HG03159 (cell line): Measurements from ENCODE around the gene REEP5.
"Not testable (repeated sequence)": the region's sequence is repeated elsewhere in the genome, so short reads cannot be mapped to it uniquely, and the experiment has no call there.

Source experiments
- ATAC-seq: cut with Tn5 transposase; IDR thresholded peaks from one replicate; pipeline ENCODE4 v1.9.1; 2021; ENCODE audit warnings: mild to moderate bottlenecking, moderate library complexity; ENCODE audit not compliant: unreplicated experiment

REEP5 gene

GRCh38 chr5:112933651-112934365, 11.8 kb upstream of the REEP5 start:
- ATAC-seq: no peak

GRCh38 chr5:112933105-112933504, 11.1 kb upstream of the REEP5 start:
- no peak for ATAC-seq

GRCh38 chr5:112931473-112931872, 9.4 kb upstream of the REEP5 start:
- ATAC-seq: no peak

DNA sequence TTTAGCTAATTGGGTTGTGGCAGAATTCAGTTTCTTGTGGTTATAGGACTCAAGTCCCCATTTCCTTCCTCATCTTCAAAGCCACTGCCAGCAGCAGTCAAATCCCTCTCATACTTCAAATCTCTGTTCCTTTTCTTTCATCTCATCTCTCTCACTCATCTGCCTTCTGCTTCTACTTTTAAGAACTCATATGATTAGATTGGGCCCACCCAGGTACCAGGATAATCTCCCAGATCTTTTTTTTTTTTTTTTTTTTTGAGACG, 8.0 kb upstream of the REEP5 start:
- ATAC-seq: peak; percentile 46

DNA sequence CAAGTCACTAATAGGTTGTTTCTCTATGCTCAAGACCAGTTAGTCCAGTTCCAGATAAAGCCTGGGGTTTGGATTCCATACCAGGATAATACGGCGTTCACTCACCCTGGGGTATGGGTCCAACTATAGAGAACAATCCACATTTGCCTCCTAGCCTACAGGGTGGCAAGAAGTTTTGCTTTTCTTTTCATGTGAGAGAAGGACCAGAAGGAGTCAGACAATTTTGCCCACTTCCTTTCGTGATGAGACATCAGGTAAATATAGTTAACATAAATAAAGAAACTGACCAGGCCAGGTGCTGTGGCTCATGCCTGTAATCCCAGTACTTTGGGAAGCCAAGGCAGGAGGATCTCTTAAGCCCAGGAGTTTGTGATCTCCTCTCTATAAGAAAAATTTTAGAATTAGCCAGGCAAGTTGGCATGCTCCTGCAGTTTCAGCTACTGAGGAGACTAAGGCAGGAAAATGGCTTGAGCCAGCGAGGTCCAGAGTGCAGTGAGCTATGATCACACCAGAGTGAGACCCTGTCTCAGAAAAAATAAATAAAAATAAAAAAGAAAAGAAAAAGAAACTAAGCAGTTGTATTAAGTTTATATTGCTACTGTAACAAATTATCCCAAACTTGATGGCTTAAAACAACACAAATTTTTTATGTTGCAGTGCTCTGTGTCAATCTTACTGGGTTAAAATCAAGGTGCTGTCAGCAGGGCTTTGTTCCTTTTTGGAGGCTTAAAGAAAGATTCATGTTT, 7.5 kb upstream of the REEP5 start:
- ATAC-seq: peak; percentile 71

DNA sequence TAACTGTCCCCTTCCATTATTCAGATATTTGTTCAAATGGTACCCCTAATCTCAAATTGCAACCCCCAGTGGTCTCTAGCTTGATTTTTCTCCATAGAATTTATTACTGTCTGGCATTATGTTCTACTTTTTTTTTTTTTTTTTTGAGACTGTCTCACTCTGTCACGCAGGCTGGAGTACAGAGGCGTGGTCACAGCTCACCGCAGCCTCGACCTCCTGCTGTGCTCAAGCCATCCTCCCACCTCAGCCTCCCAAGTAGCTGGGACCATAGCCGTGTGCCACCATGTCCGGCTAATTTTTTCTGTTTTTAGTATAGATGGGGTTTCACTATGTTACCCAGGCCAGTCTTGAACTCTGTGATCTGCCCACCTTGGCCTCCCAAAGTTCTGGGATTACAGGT, 2.0 kb upstream of the REEP5 start:
- ATAC-seq: no peak

DNA sequence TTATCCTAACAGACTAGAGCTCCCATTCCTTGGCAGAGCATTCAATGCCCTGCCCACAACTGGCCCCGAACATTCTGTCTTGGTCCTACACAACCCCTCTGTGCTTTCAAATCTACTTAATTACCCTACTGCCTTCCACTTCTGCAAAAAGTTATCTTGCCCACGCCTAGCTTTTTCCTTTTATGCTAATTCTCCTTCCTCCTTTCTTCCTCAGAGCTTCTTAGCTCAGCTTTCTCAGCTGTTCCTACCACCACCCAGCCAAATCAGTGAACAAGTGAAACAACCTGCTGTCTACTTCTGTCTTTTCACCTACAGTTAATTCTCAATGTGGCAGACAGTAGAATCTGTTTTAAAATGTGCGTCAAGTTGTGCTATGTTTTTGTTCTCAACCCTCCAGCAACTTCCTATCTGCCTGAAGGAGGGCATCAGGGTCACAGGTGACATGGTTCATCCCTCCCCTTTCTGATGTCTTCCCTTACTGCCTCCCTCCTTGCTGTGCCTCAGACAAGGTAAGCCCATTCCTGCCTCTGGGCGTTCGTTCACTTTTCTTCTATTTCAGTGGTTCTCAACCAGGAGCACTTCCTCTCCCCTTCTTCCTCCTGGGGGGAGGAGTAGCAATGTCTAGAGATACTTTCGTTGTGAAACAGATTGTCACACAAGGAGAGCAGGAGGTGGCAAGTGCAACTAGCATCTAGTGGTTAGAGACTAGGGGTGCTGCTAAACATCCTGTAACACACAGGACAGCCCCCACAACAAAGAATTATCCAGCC, 1.3 kb upstream of the REEP5 start:
- ATAC-seq: peak; percentile 43

- ATAC-seq: peak; percentile 35
These were observed 798 bp downstream of the REEP5 start for GRCh38 chr5:112921026-112921832.

DNA sequence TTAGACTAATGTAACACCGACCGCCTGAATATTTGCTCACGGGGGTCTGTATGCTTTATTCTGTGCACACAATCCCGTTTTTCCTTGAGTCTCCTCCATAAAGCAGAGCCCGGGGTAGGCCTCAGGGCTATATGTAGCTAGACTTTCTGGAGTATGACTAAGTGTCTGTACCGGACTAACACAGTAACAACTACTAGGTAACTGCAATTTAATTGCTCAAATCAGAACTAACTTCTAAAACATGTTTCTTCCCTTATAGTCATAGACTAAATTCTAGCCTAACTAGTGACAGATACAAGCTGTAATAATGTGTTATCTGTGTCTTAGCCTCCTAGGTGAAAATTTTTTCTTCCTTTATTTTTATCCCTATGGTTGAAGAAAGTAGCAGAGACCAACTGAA, 2.1 kb downstream of the REEP5 start:
- no peak for ATAC-seq

- no peak for ATAC-seq
These were observed 3.3 kb downstream of the REEP5 start for GRCh38 chr5:112918679-112919078.

GRCh38 chr5:112918136-112918535, 3.9 kb downstream of the REEP5 start:
- ATAC-seq: no peak

GRCh38 chr5:112917453-112917995, 4.5 kb downstream of the REEP5 start:
- no peak for ATAC-seq

GRCh38 chr5:112915831-112916230, 6.2 kb downstream of the REEP5 start:
- peak; percentile 50 for ATAC-seq

DNA sequence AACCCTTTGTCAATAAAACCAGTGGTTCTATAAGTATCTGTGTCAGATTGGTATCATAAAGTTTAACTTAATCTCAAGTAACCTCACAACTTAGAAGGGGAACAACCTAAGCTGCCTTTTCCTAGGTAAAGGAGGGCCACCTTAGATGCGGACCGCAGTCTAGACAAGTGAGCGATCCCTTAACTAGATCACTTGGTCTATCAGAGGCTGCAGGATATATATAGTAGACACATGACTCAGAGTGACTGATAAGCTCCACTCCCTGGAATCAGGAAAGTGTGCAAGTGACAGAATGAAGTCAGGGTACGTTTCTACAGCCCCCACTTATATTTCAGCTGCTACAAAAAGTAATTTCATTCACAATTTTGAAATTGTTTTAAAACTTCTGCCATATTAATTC, 7.4 kb downstream of the REEP5 start:
- ATAC-seq: no peak

DNA sequence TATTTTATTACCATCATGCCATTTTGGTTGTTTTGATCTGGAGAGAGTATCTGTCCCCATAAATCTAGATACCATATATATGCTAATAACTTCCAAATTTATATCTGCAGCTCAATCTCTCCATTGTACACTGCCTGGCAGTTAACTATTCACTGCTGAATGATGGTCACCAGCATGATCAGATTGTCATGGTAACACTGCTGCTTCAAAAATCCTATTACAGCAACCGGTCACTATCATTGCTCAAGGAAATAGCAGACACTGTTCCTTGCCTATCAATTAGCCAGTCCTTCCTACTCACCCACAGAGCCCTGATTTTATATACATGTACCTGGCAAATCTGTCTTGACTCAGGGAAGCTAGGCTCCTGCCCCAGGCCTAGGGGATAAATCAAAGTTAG, 11.5 kb downstream of the REEP5 start:
- no peak for ATAC-seq

DNA sequence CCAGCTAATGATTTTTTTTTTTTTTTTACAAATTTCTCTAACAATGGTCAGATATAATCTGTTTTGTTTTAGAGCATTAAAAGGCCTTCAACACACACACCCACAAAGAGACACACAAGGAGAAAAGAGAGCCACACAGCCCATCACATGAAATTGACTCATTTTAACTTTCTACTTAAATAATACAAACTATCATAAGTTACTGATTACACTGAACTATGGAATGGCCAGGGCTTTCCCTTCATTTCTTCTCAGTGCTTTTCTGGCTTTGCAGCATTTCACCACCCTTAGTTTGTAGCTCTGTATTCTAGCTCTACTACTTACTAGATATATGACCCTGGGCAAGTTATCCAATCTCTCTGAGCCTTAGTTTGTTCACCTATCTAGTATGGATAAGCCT, 13.2 kb downstream of the REEP5 start:
- no peak for ATAC-seq

GRCh38 chr5:112907166-112907631, 14.8 kb downstream of the REEP5 start:
- no peak for ATAC-seq

DNA sequence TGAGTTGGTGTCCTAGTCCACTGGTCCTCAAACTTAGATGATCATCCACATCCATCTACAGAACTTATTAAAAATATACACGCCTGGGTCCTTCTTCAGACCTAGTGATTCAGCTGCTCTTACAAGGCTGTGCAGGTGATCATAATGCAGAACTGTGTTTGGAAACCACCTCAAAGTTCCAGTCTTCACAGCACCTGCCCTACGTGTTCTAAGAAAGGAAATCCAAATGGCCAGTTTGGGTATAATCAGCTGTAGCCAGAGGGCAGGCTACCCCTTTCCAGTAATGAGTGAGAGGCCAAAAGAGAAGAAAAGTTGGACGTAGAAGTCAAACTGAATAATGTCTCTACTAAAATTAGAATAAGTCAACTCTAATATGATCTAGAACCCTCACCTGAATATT, 15.4 kb downstream of the REEP5 start:
- no peak for ATAC-seq

- ATAC-seq: not testable (repeated sequence)
These were observed 17.0 kb downstream of the REEP5 start for GRCh38 chr5:112904996-112905395.

GRCh38 chr5:112902561-112902960, 19.5 kb downstream of the REEP5 start:
- ATAC-seq: no peak

DNA sequence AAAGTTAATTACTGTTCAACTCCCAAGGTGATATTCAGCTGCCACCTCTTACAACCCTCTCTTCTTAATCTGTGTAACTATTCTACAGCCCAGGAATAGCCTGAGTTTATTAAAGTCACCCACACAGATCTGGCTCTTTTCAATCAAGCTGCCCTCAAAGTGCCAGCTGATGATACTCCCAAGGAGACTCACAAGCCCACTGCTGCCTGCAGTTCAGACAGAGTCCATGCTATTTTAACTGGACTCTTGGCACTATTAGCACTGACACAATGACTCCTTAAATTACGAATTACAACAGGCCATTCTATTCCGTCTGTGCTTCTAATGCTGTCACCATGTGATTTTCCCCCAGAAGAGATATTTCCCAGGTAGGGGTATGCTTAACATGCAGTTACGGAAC, 26.3 kb downstream of the REEP5 start:
- ATAC-seq: no peak
